RWPE2 (cell line): ENCODE results near the gene OTP.

Source experiments
- ATAC-seq: fragments of 200-7000 bp; cut with Tn5 transposase; 3 replicates; pipeline ENCODE4 v1.9.1; 2021; ENCODE audit warnings: low read depth
- DNase-seq: peaks from one replicate; pipeline ENCODE4 v3.0.0-alpha.2; 2020; ENCODE audit warnings: low spot score
- H3K27ac ChIP-seq: fragments of 450-650 bp; 2 replicates; pipeline ENCODE4 v1.5.1; 2017; ENCODE audit warnings: mild to moderate bottlenecking; ENCODE audit not compliant: poor library complexity, severe bottlenecking
- H3K27me3 ChIP-seq: fragments of 250-450 bp; sonication (Bioruptor Pico); 2 replicates; pipeline ENCODE4 v1.5.1; 2021; ENCODE audit warnings: mild to moderate bottlenecking, moderate library complexity; ENCODE audit not compliant: insufficient read depth, poor library complexity, severe bottlenecking
- H3K36me3 ChIP-seq: fragments of 250-450 bp; sonication (Bioruptor Pico); 2 replicates; pipeline ENCODE4 v1.5.1; 2020; ENCODE audit warnings: low read depth, mild to moderate bottlenecking, moderate library complexity
- H3K4me1 ChIP-seq: fragments of 250-450 bp; sonication (Bioruptor Pico); 2 replicates; pipeline ENCODE4 v1.5.1; 2021; ENCODE audit warnings: mild to moderate bottlenecking, moderate library complexity; ENCODE audit not compliant: insufficient read depth, poor library complexity, severe bottlenecking
- H3K4me3 ChIP-seq: fragments of 250-450 bp; sonication (Bioruptor Pico); 2 replicates; pipeline ENCODE4 v1.5.1; 2021; ENCODE audit warnings: mild to moderate bottlenecking, moderate library complexity; ENCODE audit not compliant: severe bottlenecking
- H3K9me3 ChIP-seq: fragments of 250-450 bp; sonication (Bioruptor Pico); 2 replicates; pipeline ENCODE4 v1.5.1; 2021; ENCODE audit warnings: mild to moderate bottlenecking, moderate library complexity; ENCODE audit not compliant: severe bottlenecking
- TF ChIP-seq, protein P1 (sequence below): fragments of 450-650 bp; IDR thresholded peaks from one replicate; pipeline ENCODE4 v1.5.1; 2017; ENCODE audit warnings: mild to moderate bottlenecking, moderate library complexity; ENCODE audit not compliant: poor library complexity, severe bottlenecking

The OTP gene

DNA sequence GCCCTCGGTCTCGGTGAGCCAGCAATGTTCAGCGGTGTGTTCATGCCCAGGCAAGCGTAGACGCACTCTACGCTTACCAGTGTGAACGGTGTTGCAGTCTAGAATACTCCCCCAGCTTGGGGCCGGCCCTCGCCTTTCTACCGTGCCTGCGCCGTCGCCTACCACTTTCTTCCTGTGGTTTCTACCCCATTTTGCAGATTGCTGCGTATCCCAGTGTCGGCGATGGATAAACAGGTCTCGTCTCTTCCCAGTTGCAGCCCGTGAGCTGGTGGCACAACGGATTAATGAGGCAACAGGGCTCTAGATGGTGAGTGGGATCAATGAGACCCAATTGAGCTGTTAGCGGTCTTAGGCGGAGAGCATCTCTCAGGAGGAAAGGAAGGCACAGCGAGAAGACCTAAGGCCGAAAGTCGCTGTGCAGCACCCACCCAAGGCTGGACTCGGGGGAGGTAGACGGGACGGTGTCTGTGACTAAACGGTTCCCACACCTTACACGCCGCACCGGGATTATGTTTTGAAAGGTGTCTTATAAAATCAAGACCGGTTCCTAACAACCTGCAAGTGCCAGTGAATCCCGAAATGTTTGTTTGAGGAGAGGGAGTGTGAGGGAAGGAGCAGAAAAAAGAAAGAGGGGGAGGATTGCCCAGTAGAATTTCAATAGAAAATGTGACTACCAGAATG lies 5.8 kb downstream of the OTP start:
- TF ChIP-seq, protein P1, sequence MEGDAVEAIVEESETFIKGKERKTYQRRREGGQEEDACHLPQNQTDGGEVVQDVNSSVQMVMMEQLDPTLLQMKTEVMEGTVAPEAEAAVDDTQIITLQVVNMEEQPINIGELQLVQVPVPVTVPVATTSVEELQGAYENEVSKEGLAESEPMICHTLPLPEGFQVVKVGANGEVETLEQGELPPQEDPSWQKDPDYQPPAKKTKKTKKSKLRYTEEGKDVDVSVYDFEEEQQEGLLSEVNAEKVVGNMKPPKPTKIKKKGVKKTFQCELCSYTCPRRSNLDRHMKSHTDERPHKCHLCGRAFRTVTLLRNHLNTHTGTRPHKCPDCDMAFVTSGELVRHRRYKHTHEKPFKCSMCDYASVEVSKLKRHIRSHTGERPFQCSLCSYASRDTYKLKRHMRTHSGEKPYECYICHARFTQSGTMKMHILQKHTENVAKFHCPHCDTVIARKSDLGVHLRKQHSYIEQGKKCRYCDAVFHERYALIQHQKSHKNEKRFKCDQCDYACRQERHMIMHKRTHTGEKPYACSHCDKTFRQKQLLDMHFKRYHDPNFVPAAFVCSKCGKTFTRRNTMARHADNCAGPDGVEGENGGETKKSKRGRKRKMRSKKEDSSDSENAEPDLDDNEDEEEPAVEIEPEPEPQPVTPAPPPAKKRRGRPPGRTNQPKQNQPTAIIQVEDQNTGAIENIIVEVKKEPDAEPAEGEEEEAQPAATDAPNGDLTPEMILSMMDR: no peak
- Histone ChIP-seq H3K27me3 (peaks cover 100% of the 10 kb centered on the region), H3K4me3 (no peak overlapping the region), H3K27ac (no peak overlapping the region), H3K9me3 (no peaks in the 10 kb centered on the region), H3K36me3 (no peaks in the 10 kb centered on the region), H3K4me1 (no peaks in the 10 kb centered on the region)
- ATAC-seq (peak; percentile 42; the same call in 2 of the 3 replicates), DNase-seq (no peak)

DNA sequence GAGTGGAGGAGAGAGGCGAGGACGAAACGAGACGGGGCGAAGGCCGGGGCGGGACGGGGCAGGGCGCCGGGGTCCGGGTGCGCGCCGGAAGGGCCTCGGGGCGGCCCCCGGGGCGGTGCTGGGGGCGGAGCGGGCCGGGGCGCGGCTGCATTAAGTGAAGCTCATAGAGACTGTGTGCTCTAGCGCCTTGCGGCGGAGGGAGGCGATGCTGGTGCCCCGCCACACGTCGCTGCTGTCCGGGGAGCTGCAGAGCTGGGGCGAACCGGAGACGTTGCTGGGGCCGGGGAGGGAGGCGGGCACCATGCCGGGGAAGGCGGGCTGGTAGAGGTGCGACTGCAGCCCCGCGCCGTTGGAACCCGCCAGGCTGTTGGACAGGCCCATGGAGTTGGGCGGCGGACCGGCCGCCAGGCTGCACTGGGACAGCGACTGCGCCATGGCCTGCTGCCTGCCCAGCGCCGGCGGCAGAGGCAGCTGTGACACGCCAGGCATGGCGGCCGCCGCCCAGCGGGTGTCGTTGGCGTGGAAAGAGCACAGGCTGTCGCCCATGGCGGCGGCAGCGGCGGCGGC lies 8.3 kb downstream of the OTP start:
- peaks cover 100% of the 10 kb centered on the region for H3K27me3 ChIP-seq
- ATAC-seq (peak; percentile 69), DNase-seq (no peak)
- no peaks in the 10 kb centered on the region for H3K4me1 ChIP-seq
- H3K36me3 ChIP-seq: no peaks in the 10 kb centered on the region
- TF ChIP-seq, protein P1: no peak
- peak overlapping the region; percentile 22 for H3K4me3 ChIP-seq
- no peaks in the 10 kb centered on the region for H3K9me3 ChIP-seq
- H3K27ac ChIP-seq: no peak overlapping the region

DNA sequence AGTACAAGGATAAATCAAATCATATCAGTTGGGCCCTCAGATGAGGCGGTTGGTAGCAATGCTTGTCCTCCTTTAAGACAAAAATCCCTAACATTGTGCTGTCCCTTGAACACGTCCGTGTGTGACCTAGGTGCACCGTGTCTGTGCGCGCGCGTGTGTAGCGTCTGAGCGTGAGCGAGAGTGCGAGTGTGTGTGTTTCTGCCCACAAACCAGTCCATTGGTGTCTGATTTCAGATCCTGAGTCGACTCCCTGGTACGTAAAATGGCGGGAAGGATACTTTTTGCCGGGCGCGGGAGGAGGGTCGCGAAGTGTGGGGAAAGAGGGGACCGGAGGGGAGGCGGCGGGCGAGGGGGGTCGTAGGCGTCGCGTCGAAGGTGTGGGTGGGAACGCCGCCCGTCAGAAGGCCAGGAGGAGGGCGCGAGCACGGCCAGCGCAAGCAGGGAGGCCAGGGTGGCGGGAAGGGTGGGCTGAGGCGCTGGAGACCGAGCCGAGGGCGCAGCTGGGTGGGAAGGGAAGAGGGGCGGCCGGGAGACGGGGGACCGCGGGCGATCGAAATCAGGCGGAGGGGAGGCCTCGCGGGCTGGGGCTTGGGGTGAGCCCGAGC lies 8.9 kb downstream of the OTP start:
- Histone ChIP-seq H3K4me1 (no peaks in the 10 kb centered on the region), H3K36me3 (no peaks in the 10 kb centered on the region), H3K27ac (no peak overlapping the region), H3K27me3 (peaks cover 100% of the 10 kb centered on the region), H3K4me3 (peak overlapping the region; percentile 22), H3K9me3 (no peaks in the 10 kb centered on the region)
- ATAC-seq (no peak), DNase-seq (no peak)
- TF ChIP-seq, protein P1: no peak

DNA sequence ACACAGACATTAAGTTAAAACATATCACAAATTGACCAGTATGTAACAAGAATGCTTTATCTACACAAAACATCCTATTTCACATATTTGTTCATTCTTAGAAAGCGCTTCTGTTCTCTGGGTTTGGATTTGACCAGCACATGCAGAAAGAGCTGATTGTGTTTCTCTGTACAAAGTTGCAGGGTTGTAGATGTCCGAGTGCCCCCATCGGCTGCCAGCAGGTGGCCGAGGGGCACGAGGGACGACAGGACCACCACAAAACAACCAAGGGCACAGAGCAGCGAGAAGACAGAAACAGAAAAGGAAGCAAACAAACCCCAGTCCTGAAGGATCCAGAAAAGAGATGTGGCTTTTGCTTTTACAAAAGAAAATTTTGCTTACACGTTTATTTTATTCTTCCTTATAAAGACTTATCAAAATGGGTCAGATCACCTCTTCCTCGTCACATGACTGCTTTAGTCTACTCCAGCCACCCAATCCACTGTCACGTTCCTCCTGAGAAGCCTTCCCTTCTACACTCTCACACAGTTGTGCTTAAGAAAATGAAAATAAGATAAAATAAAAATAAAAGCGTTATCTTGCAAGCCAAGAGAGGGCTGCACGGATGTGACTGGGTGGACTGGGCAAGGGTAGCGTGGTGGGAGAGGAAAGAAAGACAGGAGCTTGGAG lies 9.5 kb downstream of the OTP start:
- DNase-seq: no peak
- H3K4me3 ChIP-seq: no peak overlapping the region

More for the DNA sequence above, 9.5 kb downstream of the OTP start:
- ATAC-seq: no peak
- peaks cover 100% of the 10 kb centered on the region for H3K27me3 ChIP-seq
- no peak overlapping the region for H3K27ac ChIP-seq
- no peaks in the 10 kb centered on the region for H3K4me1 ChIP-seq
- H3K9me3 ChIP-seq: no peaks in the 10 kb centered on the region
- no peaks in the 10 kb centered on the region for H3K36me3 ChIP-seq
- TF ChIP-seq, protein P1: no peak
